Hepatocyte (in vitro differentiated cells): ENCODE results near the gene PHOSPHO2. TPM values are rescaled to one million over a fixed set of nuclear protein-coding genes. Genes with fewer than 3 reads are reported as not detected.

Experiments used
- DNase-seq: peaks from one replicate; pipeline ENCODE4 v3.0.0-alpha.2; 2016; ENCODE audit warnings: low spot score
- H2AFZ ChIP-seq: fragments of 200-600 bp; sonication (generic); 2 replicates; pipeline ENCODE4 v1.6.0; 2016; ENCODE audit warnings: antibody characterized with exemption, mild to moderate bottlenecking
- H3K27ac ChIP-seq: fragments of 200-600 bp; sonication (generic); 2 replicates; pipeline ENCODE4 v1.5.1; 2016; ENCODE audit warnings: mild to moderate bottlenecking
- H3K27me3 ChIP-seq: fragments of 200-600 bp; sonication (generic); 2 replicates; pipeline ENCODE4 v1.6.1; 2016
- H3K36me3 ChIP-seq: fragments of 200-600 bp; sonication (generic); replicated peaks from 2 replicates; pipeline ENCODE4 v1.5.1; 2016; ENCODE audit warnings: low read depth; ENCODE audit not compliant: insufficient read depth
- H3K4me1 ChIP-seq: fragments of 200-600 bp; sonication (generic); 2 replicates; pipeline ENCODE4 v1.5.1; 2016; ENCODE audit warnings: mild to moderate bottlenecking, moderate library complexity; ENCODE audit not compliant: insufficient read depth
- H3K4me2 ChIP-seq: fragments of 200-600 bp; sonication (generic); 2 replicates; pipeline ENCODE4 v1.6.0; 2016
- H3K4me3 ChIP-seq: fragments of 200-600 bp; sonication (generic); 2 replicates; pipeline ENCODE4 v1.5.1; 2016; ENCODE audit warnings: mild to moderate bottlenecking
- H3K79me2 ChIP-seq: fragments of 200-600 bp; sonication (generic); 2 replicates; pipeline ENCODE4 v1.6.0; 2017; ENCODE audit warnings: mild to moderate bottlenecking
- H3K9me2 ChIP-seq: fragments of 200-600 bp; sonication (generic); replicated peaks from 2 replicates; pipeline ENCODE4 v1.6.0; 2017; ENCODE audit warnings: mild to moderate bottlenecking; ENCODE audit not compliant: insufficient read depth
- H3K9me3 ChIP-seq: fragments of 200-600 bp; sonication (generic); 2 replicates; pipeline ENCODE4 v1.5.1; 2016; ENCODE audit warnings: low read depth, mild to moderate bottlenecking
- H4K20me1 ChIP-seq: fragments of 200-600 bp; sonication (generic); 2 replicates; pipeline ENCODE4 v1.6.0; 2016; ENCODE audit warnings: mild to moderate bottlenecking; ENCODE audit not compliant: insufficient read depth, poor library complexity, severe bottlenecking
- CTCF ChIP-seq: fragments of 200-600 bp; sonication (generic); IDR thresholded peaks from 2 replicates; pipeline ENCODE4 v1.5.1; 2016; ENCODE audit warnings: antibody characterized with exemption, mild to moderate bottlenecking; ENCODE audit not compliant: poor library complexity
- EZH2 ChIP-seq: fragments of 200-600 bp; sonication (generic); IDR thresholded peaks from 2 replicates; pipeline ENCODE4 v1.6.1; 2016; ENCODE audit warnings: antibody characterized with exemption, mild to moderate bottlenecking, borderline replicate concordance
- EZH2phosphoT487 ChIP-seq: fragments of 200-600 bp; sonication (generic); IDR thresholded peaks from one replicate; pipeline ENCODE4 v1.6.1; 2018; ENCODE audit warnings: antibody characterized with exemption, mild to moderate bottlenecking, low read depth, moderate library complexity; ENCODE audit not compliant: unreplicated experiment, severe bottlenecking
- WGBS: methylation state at CpG from one replicate; pipeline ENCODE4 v1.1.6; 2016; ENCODE audit warnings: low lambda C conversion rate; ENCODE audit errors: missing lambda C conversion rate; 5-methylcytosine and 5-hydroxymethylcytosine counted together
- polyA plus RNA-seq: library from polyadenylated mRNA; unstranded; fragments of >200 nt; fragmentation: Nextera tagmentation; extraction: Ambion mirVana; gene quantifications from 2 replicates; pipeline ENCODE4 v1.2.1, GENCODE V29; 2016
- small RNA-seq: library from RNA; depleted of rRNA; stranded (forward); fragments of <200 nt; gene quantifications from one replicate; pipeline ENCODE3, GENCODE V24; 2014
- total RNA-seq: library from RNA; depleted of rRNA; stranded (reverse); fragments of >200 nt; gene quantifications from 2 replicates; pipeline ENCODE4 v1.2.3, GENCODE V29; 2014

PHOSPHO2 gene
- total and polyA plus RNA-seq, 2 experiments from 2014 or later = 7.2 to 8.7 TPM

- no peak for TF ChIP-seq CTCF
- no peak for TF ChIP-seq EZH2phosphoT487
- TF ChIP-seq EZH2 = no peak
- Histone ChIP-seq H4K20me1 (no peaks in the 10 kb centered on the region), H3K4me3 (no peak overlapping the region), H2AFZ (no peak overlapping the region), H3K4me1 (no peaks in the 10 kb centered on the region), H3K4me2 (no peak overlapping the region), H3K27ac (no peak overlapping the region), H3K9me3 (no peaks in the 10 kb centered on the region), H3K36me3 (no peaks in the 10 kb centered on the region), H3K79me2 (no peaks in the 10 kb centered on the region), H3K27me3 (no peaks in the 10 kb centered on the region), H3K9me2 (no peaks in the 10 kb centered on the region)
- no peak for DNase-seq
- WGBS = 80% methylated on average over 4 of the region's 4 CpGs
These were observed 49.3 kb downstream of the PHOSPHO2 start for GRCh38 chr2:169743549-169743948.

GRCh38 chr2:169746240-169746639 lies 52.0 kb downstream of the PHOSPHO2 start:
- no peaks in the 10 kb centered on the region for H3K27me3 ChIP-seq
- TF ChIP-seq EZH2phosphoT487 (no peak), EZH2 (no peak), CTCF (no peak)
- no peak overlapping the region for H3K4me2 ChIP-seq
- DNase-seq = no peak
- no peak overlapping the region for H3K27ac ChIP-seq
- no peaks in the 10 kb centered on the region for H3K36me3 ChIP-seq
- no peaks in the 10 kb centered on the region for H3K9me2 ChIP-seq
- H3K79me2 ChIP-seq = no peaks in the 10 kb centered on the region
- H3K4me1 ChIP-seq = no peaks in the 10 kb centered on the region
- H3K9me3 ChIP-seq = no peaks in the 10 kb centered on the region
- no peaks in the 10 kb centered on the region for H4K20me1 ChIP-seq
- WGBS = 91% methylated on average over 2 of the region's 2 CpGs
- no peak overlapping the region for H3K4me3 ChIP-seq
- no peak overlapping the region for H2AFZ ChIP-seq

GRCh38 chr2:169748319-169748718 lies 54.0 kb downstream of the PHOSPHO2 start:
- Histone ChIP-seq H3K4me2 (no peak overlapping the region), H3K9me2 (no peaks in the 10 kb centered on the region), H3K27ac (no peak overlapping the region), H4K20me1 (no peaks in the 10 kb centered on the region), H2AFZ (no peak overlapping the region), H3K27me3 (no peaks in the 10 kb centered on the region), H3K4me3 (no peak overlapping the region), H3K4me1 (no peaks in the 10 kb centered on the region), H3K36me3 (no peaks in the 10 kb centered on the region), H3K9me3 (no peaks in the 10 kb centered on the region), H3K79me2 (no peaks in the 10 kb centered on the region)
- TF ChIP-seq EZH2phosphoT487 (no peak), EZH2 (no peak)
- DNase-seq = no peak
- WGBS = 73% methylated on average over 6 of the region's 6 CpGs

Small RNA genes within 50 kb of the gene (small RNA-seq; reads per million reads assigned to genes)
- not detected for gene RF00432

Other genes with a start within 250 kb of the PHOSPHO2 start
- 3.5 and 4.2 TPM in 2 replicates for gene BBS5, start 215.0 kb upstream of the PHOSPHO2 start, total RNA-seq
- gene BBS5, start 215.0 kb upstream of the PHOSPHO2 start, polyA plus RNA-seq = 3.7 and 7.0 TPM in 2 replicates
- gene KLHL41, start 184.8 kb upstream of the PHOSPHO2 start, total RNA-seq = 1.8 and 2.0 TPM in 2 replicates
- 0.34 and 0.67 TPM in 2 replicates for gene KLHL41, start 184.8 kb upstream of the PHOSPHO2 start, polyA plus RNA-seq
- 23.2 and 23.8 TPM in 2 replicates for gene FASTKD1, start 120.6 kb upstream of the PHOSPHO2 start, total RNA-seq
- 15.0 and 20.4 TPM in 2 replicates for gene FASTKD1, start 120.6 kb upstream of the PHOSPHO2 start, polyA plus RNA-seq
- gene PPIG, start 110.1 kb upstream of the PHOSPHO2 start, total RNA-seq = 37.4 and 42.6 TPM in 2 replicates
- gene PPIG, start 110.1 kb upstream of the PHOSPHO2 start, polyA plus RNA-seq = 64.4 and 68.1 TPM in 2 replicates
- gene CFAP210, start 64 bp upstream of the PHOSPHO2 start, total RNA-seq = 0.12 TPM in 1 of 2 replicates, not detected in the other
- gene CFAP210, start 64 bp upstream of the PHOSPHO2 start, polyA plus RNA-seq = 0.13 and 0.30 TPM in 2 replicates
- 12.9 and 16.1 TPM in 2 replicates for gene KLHL23, start 39.4 kb downstream of the PHOSPHO2 start, total RNA-seq
- gene KLHL23, start 39.4 kb downstream of the PHOSPHO2 start, polyA plus RNA-seq = 5.8 and 6.9 TPM in 2 replicates
- 112 and 143 TPM in 2 replicates for gene SSB, start 104.4 kb downstream of the PHOSPHO2 start, total RNA-seq
- 176 and 181 TPM in 2 replicates for gene SSB, start 104.4 kb downstream of the PHOSPHO2 start, polyA plus RNA-seq
- 45.9 and 61.0 TPM in 2 replicates for gene METTL5, start 130.4 kb downstream of the PHOSPHO2 start, total RNA-seq
- 55.4 and 60.7 TPM in 2 replicates for gene METTL5, start 130.4 kb downstream of the PHOSPHO2 start, polyA plus RNA-seq
- gene UBR3, start 133.0 kb downstream of the PHOSPHO2 start, total RNA-seq = 40.4 and 49.2 TPM in 2 replicates
- 10.1 and 10.2 TPM in 2 replicates for gene UBR3, start 133.0 kb downstream of the PHOSPHO2 start, polyA plus RNA-seq